Fibroblast of skin of back (primary cell): ENCODE data around the gene ZFP3. TPM values are rescaled to one million over a fixed set of nuclear protein-coding genes. Genes with fewer than 3 reads are reported as not detected.
"Not testable (repeated sequence)": the region's sequence is repeated elsewhere in the genome, so short reads cannot be mapped to it uniquely, and the experiment has no call there.

Source experiments
- DNase-seq: peaks from one replicate; pipeline ENCODE4 v3.0.0-alpha.2; 2013
- polyA plus RNA-seq, 2 experiments: library from polyadenylated mRNA; unstranded; fragments of 120-200 nt; gene quantifications; one replicate each; pipeline ENCODE4 v1.2.1, GENCODE V29; 2013; ENCODE audit not compliant: insufficient read length in 2 of 2

Gene ZFP3
- polyA plus RNA-seq (2013, experiment 1 of 2; ENCODE audit: insufficient read length) = 1.6 TPM
- 1.5 TPM for polyA plus RNA-seq (2013, experiment 2 of 2; ENCODE audit: insufficient read length)

GRCh38 chr17:5078106-5079028 lies at the start of gene ZFP3:
ZFP3 (plus strand) TSS chr17:5078467; CDS start chr17:5091505, 13,038 bp downstream.
- peak; percentile 82 for DNase-seq

DNA sequence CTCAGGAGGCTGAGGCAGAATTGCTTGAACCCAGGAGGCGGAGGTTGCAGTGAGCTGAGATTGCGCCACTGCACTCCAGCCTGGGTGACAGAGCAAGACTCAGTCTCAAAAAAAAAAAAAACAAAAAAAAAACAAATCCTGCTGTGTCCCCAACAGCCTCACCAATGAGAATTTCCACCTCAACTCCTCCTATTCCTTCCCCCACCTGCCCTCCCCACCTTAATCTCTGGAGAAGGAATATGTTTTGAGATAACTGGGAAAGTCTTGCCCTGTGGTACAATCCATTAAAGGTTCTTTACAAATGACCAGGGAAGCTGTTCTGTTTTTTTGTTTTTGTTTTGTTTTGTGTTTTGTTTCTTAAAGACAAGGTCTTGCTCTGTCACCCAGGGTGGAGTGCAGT lies 48.1 kb upstream of the ZFP3 start:
- DNase-seq = not testable (repeated sequence)

- DNase-seq = peak; percentile 81
These were observed 46.7 kb upstream of the ZFP3 start for GRCh38 chr17:5031365-5032082.

DNA sequence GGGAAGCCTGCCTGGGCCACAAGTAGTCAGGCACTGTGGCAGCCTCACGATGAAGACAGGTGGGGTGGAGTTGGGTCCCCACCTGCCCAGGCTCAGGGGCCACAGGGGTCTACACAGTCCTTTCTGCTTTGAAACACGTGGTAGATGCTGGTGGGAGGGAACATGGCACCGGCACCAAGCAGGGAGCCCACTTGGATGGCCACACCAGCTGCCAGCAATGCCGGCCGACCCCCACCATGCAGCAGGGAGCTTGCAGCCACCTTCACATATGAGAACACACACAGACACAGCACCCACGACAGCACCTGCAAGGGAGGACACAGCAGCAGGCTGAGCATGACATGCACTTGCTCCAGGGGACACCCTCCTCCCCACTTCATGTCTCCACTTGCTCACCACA lies 45.4 kb upstream of the ZFP3 start:
- no peak for DNase-seq

GRCh38 chr17:5033352-5034015 lies 44.8 kb upstream of the ZFP3 start:
- no peak for DNase-seq

DNA sequence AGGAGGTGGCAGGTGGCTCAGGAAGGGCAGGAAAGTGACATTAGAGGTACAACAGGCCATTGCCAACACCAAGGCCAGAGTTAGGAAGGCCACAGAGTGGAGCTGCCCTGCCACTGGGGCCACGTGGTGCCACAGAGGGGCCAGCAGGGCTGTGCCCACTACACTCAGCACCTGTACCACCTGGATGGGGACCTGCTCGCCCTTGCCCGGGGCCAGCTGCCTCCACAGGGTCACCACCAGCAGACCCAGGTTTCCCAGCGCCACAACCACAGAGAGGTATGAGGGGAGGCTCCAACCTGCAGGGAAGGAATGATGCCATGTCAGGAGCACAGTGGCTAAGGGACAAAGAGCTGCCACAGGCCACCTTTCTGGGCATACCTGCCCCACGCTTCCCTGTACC lies 44.2 kb upstream of the ZFP3 start:
- DNase-seq = no peak

- no peak for DNase-seq
These were observed 43.6 kb upstream of the ZFP3 start for GRCh38 chr17:5034651-5035050.

- DNase-seq = no peak
These were observed 43.0 kb upstream of the ZFP3 start, which contains the start of gene SLC52A1 for GRCh38 chr17:5035315-5035714. SLC52A1 (minus strand) TSS chr17:5035426; CDS start chr17:5034606, 820 bp downstream.

DNA sequence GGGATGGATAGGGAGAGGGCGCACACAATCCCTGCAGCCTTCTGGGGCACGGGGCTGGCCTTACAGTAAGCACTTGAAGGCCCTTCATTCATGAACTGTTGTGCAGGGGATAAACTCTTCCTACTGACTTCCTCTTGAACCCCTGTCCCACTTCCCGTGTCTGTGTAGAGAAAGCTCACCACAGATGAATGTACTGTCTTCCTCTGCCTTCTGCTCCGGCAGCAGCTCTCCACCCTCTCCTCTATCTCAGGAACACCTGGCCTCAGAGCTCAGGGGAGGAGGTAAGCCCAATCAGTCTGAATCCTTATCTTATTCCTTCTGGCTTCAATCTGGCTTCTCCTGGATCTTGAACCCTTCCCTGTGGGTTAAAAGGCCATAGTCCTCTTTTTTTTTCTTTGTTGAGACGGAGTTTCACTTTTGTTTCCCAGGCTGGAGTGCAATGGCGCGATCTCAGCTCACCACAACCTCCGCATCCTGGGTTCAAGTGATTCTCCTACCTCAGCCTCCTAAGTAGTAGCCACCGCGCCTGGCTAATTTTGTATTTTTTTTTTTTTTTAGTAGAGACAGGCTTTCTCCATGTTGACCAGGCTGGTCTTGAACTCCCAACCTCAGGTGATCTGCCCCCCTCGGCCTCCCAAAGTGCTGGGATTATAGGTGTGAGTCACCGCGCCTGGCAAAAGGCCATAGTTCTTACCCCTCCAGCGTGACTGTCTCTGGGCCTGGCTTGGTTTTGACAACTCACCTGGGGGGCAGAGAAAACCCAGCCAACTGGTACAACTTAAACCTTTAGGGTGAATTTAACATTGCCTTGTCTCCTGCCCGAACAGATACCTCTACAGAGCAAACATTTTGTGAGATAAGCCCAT lies 35.9 kb upstream of the ZFP3 start:
- no peak for DNase-seq

- no peak for DNase-seq
These were observed 34.7 kb upstream of the ZFP3 start for GRCh38 chr17:5043524-5043923.

DNA sequence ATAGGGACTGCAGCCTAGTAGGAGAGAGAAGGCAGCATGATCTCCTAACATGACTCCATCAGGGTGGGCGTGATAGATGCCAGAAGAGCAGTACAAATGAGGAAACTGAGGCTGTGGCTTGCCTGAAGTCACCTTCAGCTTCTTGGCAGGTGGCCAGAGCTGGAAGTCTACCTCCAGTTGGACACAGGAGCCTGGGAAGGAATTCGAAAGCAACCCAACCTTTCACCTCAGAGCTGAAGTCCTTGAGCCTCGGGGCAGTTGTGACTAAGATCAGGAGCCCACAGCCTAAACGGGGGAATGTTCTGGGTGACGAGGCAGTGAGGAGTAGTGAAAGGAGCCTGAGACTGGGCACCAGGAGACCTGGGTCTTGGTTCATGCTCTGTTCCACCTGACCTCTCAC lies 33.6 kb upstream of the ZFP3 start:
- no peak for DNase-seq

- DNase-seq = no peak
These were observed 32.8 kb upstream of the ZFP3 start for GRCh38 chr17:5045496-5045895.

GRCh38 chr17:5047446-5047845 lies 30.8 kb upstream of the ZFP3 start:
- no peak for DNase-seq

DNA sequence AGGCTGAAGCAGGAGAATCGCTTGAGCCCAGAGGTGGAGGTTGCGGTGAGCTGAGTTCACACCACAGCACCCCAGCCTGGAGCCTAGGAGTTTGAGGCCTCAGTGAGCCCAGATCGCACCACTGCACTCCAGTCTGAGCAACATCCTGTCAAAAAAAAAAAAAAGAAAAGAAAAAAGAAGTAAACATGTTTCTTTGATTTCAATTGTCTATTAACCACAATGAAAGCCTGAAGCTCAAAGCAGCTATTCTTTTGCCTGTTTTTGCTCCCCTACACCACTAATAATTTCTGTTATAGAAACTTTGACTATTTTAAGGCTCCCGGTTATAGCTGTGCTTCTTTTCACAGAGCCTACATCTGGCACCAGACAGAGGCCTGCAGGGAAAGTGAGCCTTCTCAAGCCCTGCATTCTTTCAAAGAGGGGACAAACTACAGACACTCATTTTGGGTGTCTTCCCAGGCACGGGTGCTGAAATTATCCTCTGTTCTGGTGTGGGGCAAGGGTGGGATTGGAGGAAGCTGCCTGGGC lies 28.9 kb upstream of the ZFP3 start:
- no peak for DNase-seq

- no peak for DNase-seq
These were observed 28.0 kb upstream of the ZFP3 start for GRCh38 chr17:5050278-5050677.

- no peak for DNase-seq
These were observed 22.7 kb upstream of the ZFP3 start for GRCh38 chr17:5055543-5055942.

DNA sequence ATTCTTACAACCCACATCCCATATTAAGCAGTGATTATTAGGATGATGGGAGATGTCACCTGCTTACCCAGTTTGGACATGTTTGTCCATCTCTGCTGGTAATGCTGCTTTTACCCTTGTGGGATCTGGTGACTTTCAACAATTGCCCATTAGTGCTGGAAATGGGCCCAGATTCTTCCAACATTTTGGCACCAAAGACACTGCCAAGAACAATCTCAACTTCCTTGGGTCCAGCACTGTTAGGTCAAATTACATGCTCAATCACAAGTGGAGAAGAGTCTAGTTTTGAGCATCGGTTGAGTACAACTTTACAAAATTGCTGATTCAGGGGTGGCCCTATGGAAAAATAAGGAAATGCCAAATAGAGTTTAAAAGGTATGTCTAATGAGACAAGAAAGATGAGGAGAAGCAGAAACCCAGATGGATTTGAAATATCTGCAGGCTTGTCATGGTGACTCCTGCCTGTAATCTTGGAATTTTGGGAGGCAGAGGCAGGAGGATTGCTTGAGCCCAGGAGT lies 13.0 kb upstream of the ZFP3 start:
- DNase-seq = no peak

GRCh38 chr17:5068236-5068635 lies 10.0 kb upstream of the ZFP3 start:
- DNase-seq = no peak

- no peak for DNase-seq
These were observed 8.5 kb upstream of the ZFP3 start for GRCh38 chr17:5069724-5070123.

- DNase-seq = not testable (repeated sequence)
These were observed 2.8 kb upstream of the ZFP3 start for GRCh38 chr17:5075472-5075871.

GRCh38 chr17:5077275-5077674 lies 992 bp upstream of the ZFP3 start:
- DNase-seq = not testable (repeated sequence)

DNA sequence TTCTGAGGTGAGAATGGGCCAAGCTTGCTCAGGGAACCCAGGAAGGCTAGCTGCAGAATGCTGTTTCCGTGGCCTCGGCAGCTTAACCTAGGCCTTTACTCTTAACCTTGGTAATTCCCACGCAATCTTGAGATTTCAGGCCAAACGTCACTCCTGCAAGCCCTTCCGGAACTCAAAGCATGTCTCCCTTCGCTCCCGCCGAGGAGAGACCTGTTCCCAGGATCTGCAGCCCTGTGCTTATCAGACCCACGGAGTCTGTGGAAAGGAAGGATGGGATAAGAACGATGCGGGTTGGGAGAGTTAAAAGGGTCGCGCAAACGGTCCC lies 524 bp upstream of the ZFP3 start:
- DNase-seq = no peak
